SJSA1 (cell line): ENCODE results near the gene NTM. TPM values are rescaled to one million over a fixed set of nuclear protein-coding genes. Genes with fewer than 3 reads are reported as not detected.
"Not testable (repeated sequence)": the region's sequence is repeated elsewhere in the genome, so short reads cannot be mapped to it uniquely, and the experiment has no call there.

Experiments
- DNase-seq, 2 experiments: peaks; one replicate each; pipeline ENCODE4 v3.0.0-alpha.2; 2015 to 2020; ENCODE audit warnings: low spot score in 2 of 2, low read depth in 1 of 2
- H3K27ac ChIP-seq: fragments of 250-450 bp; sonication (Bioruptor Pico); 2 replicates; pipeline ENCODE4 v1.5.1; 2020; ENCODE audit warnings: mild to moderate bottlenecking, moderate library complexity
- H3K27me3 ChIP-seq: fragments of 250-450 bp; sonication (Bioruptor Pico); replicated peaks from 2 replicates; pipeline ENCODE4 v1.5.1; 2020; ENCODE audit warnings: mild to moderate bottlenecking, moderate library complexity
- H3K36me3 ChIP-seq: fragments of 250-450 bp; sonication (Bioruptor Pico); 2 replicates; pipeline ENCODE4 v1.5.1; 2020; ENCODE audit warnings: mild to moderate bottlenecking
- H3K4me1 ChIP-seq: fragments of 250-450 bp; sonication (Bioruptor Pico); replicated peaks from 2 replicates; pipeline ENCODE4 v1.6.1; 2021; ENCODE audit warnings: mild to moderate bottlenecking
- H3K4me3 ChIP-seq: fragments of 250-450 bp; sonication (Bioruptor Pico); 2 replicates; pipeline ENCODE4 v1.5.1; 2020; ENCODE audit warnings: mild to moderate bottlenecking
- H3K9me3 ChIP-seq: fragments of 250-450 bp; sonication (Bioruptor Pico); replicated peaks from 2 replicates; pipeline ENCODE4 v1.5.1; 2020; ENCODE audit warnings: mild to moderate bottlenecking
- total RNA-seq: library from RNA; depleted of rRNA; stranded (reverse); fragments of >200 nt; shearing (Covaris generic); gene quantifications from 2 replicates; pipeline ENCODE4 v1.2.3, GENCODE V29; 2014

NTM gene
- total RNA-seq, 1 experiment from 2014 or later, result 0.34 TPM

GRCh38 chr11:132315696-132316095, 945.3 kb downstream of the NTM start:
- H3K4me1 ChIP-seq, result no peaks in the 10 kb centered on the region; the same call in 1 of the 2 replicates
- no peaks in the 10 kb centered on the region for H3K9me3 ChIP-seq
- no peak for DNase-seq
- H3K27me3 ChIP-seq, result no peaks in the 10 kb centered on the region
- no peak overlapping the region for H3K4me3 ChIP-seq
- no peaks in the 10 kb centered on the region for H3K36me3 ChIP-seq
- no peak overlapping the region for H3K27ac ChIP-seq

GRCh38 chr11:132318421-132319157, 948.2 kb downstream of the NTM start:
- H3K9me3 ChIP-seq, result no peaks in the 10 kb centered on the region
- no peaks in the 10 kb centered on the region for H3K27me3 ChIP-seq
- no peaks in the 10 kb centered on the region for H3K36me3 ChIP-seq
- no peak overlapping the region for H3K27ac ChIP-seq
- DNase-seq, result peak in 1 of 2 experiments; percentile 0
- no peak overlapping the region for H3K4me3 ChIP-seq
- no peaks in the 10 kb centered on the region for H3K4me1 ChIP-seq

- H3K9me3 ChIP-seq, DNase-seq, H3K27me3 ChIP-seq, H3K4me1 ChIP-seq, H3K27ac ChIP-seq, H3K36me3 ChIP-seq, H3K4me3 ChIP-seq: not testable (repeated sequence)
These were observed 949.0 kb downstream of the NTM start for GRCh38 chr11:132319419-132319818.

- Histone ChIP-seq H3K27ac (no peak overlapping the region), H3K27me3 (no peaks in the 10 kb centered on the region), H3K4me1 (no peaks in the 10 kb centered on the region), H3K4me3 (no peak overlapping the region), H3K9me3 (no peaks in the 10 kb centered on the region), H3K36me3 (no peaks in the 10 kb centered on the region)
- no peak for DNase-seq
These were observed 960.1 kb downstream of the NTM start for GRCh38 chr11:132330515-132330914.

GRCh38 chr11:132332521-132332920, 962.1 kb downstream of the NTM start:
- Histone ChIP-seq H3K4me1 (no peaks in the 10 kb centered on the region), H3K27ac (no peak overlapping the region), H3K36me3 (no peaks in the 10 kb centered on the region), H3K27me3 (no peaks in the 10 kb centered on the region), H3K9me3 (no peaks in the 10 kb centered on the region), H3K4me3 (no peak overlapping the region)
- DNase-seq, result no peak

GRCh38 chr11:132334769-132335280, 964.4 kb downstream of the NTM start:
- no peaks in the 10 kb centered on the region for H3K9me3 ChIP-seq
- H3K27ac ChIP-seq, result no peak overlapping the region
- no peak overlapping the region for H3K4me3 ChIP-seq
- no peak for DNase-seq
- no peaks in the 10 kb centered on the region for H3K27me3 ChIP-seq
- H3K36me3 ChIP-seq, result no peaks in the 10 kb centered on the region
- no peaks in the 10 kb centered on the region for H3K4me1 ChIP-seq

GRCh38 chr11:132335311-132335710, 964.9 kb downstream of the NTM start:
- no peaks in the 10 kb centered on the region for H3K36me3 ChIP-seq
- no peaks in the 10 kb centered on the region for H3K27me3 ChIP-seq
- no peaks in the 10 kb centered on the region for H3K9me3 ChIP-seq
- H3K4me1 ChIP-seq, result no peaks in the 10 kb centered on the region
- no peak overlapping the region for H3K27ac ChIP-seq
- H3K4me3 ChIP-seq, result no peak overlapping the region
- DNase-seq, result no peak

- no peak overlapping the region for H3K4me3 ChIP-seq
- no peaks in the 10 kb centered on the region for H3K36me3 ChIP-seq
- no peak for DNase-seq
- H3K4me1 ChIP-seq, result no peaks in the 10 kb centered on the region
- no peaks in the 10 kb centered on the region for H3K9me3 ChIP-seq
- H3K27me3 ChIP-seq, result no peaks in the 10 kb centered on the region
- no peak overlapping the region for H3K27ac ChIP-seq
These were observed 966.5 kb downstream of the NTM start for GRCh38 chr11:132336781-132337535.

GRCh38 chr11:132337819-132338416, 967.5 kb downstream of the NTM start:
- H3K27me3 ChIP-seq, result no peaks in the 10 kb centered on the region
- no peak overlapping the region for H3K4me3 ChIP-seq
- no peaks in the 10 kb centered on the region for H3K36me3 ChIP-seq
- no peak overlapping the region for H3K27ac ChIP-seq
- no peaks in the 10 kb centered on the region for H3K9me3 ChIP-seq
- no peaks in the 10 kb centered on the region for H3K4me1 ChIP-seq
- DNase-seq, result no peak

GRCh38 chr11:132342408-132342807, 972.0 kb downstream of the NTM start:
- Histone ChIP-seq H3K4me3 (no peak overlapping the region), H3K27me3 (no peaks in the 10 kb centered on the region), H3K27ac (no peak overlapping the region), H3K4me1 (no peaks in the 10 kb centered on the region), H3K9me3 (no peaks in the 10 kb centered on the region), H3K36me3 (no peaks in the 10 kb centered on the region)
- no peak for DNase-seq

GRCh38 chr11:132343445-132344175, 973.2 kb downstream of the NTM start:
- Histone ChIP-seq H3K36me3 (no peaks in the 10 kb centered on the region), H3K4me1 (no peaks in the 10 kb centered on the region), H3K27ac (no peak overlapping the region), H3K9me3 (no peaks in the 10 kb centered on the region), H3K27me3 (no peaks in the 10 kb centered on the region), H3K4me3 (no peak overlapping the region)
- DNase-seq, result no peak

- no peaks in the 10 kb centered on the region for H3K9me3 ChIP-seq
- H3K27me3 ChIP-seq, result no peaks in the 10 kb centered on the region
- no peaks in the 10 kb centered on the region for H3K36me3 ChIP-seq
- no peaks in the 10 kb centered on the region for H3K4me1 ChIP-seq
- no peak for DNase-seq
- no peak overlapping the region for H3K4me3 ChIP-seq
- no peak overlapping the region for H3K27ac ChIP-seq
These were observed 976.2 kb downstream of the NTM start for GRCh38 chr11:132346558-132347148.
